ENCODE data around the gene HERC5.
"Not testable (repeated sequence)": the region's sequence is repeated elsewhere in the genome, so short reads cannot be mapped to it uniquely, and the experiment has no call there.

Gene HERC5

DNA sequence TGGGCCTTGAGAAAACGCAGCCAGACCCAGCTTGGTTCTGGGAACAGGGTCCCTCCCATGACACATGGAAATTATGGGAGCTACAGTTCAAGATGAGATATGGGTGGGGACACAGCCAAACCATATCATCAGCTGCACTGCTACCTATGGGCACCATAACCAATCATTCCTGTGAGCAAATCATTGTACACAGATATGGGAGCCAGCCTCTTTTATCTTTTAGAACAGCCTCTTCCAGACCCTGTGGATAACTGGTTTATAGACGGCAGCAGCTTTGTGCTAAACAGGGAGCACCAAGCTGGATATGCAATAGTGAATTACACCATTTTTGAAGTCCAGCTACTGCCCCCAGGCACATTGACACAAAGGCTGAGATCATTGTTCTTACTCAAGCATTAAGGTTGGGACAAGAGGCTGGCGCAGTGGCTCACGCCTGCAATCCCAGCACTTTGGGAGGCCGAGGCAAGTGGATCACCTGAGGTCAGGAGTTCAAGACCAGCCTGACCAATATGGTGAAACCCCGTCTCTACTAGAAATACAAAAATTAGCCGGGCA is 8.6 kb upstream of the HERC5 start:
- DNase-seq (ENCODE audit: low read depth): not testable (repeated sequence)

DNA sequence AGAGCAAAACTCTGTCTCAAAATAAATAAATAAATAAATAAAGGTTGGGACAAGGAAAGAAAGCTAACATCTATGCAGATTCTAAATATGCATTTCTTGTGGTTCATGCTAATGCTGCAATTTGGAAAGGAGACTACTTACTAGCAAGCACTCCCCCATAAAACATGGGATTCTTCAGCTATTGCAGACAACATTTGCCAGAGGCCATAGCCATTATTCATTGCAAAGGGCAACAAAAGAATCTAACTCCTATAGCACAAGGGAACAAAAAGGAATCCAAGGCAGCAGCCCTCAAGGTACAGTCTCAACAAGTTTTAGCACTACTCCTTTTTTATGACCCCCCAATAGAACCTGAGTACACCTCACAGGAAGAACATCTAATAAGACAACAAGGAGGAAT is 8.0 kb upstream of the HERC5 start:
- no peak for DNase-seq (ENCODE audit: low read depth)

DNA sequence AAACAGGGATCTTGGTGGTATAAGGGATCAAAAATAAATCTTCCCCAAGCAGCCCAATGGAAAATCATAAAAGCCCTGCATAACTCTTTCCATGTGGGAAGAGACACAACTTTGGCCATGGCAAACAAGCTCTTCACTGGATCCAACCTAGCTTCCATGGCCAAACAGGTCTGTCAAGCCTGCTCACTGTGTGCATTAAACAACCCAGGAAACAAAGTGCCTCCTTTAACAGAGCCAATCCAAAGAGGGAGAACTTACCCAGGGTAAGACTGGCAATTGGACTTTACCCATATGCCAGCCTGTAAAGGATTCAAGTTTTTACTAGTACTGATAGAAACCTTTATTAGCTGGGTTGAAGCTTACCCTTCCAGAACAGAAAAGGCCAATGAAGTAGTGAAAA is 7.6 kb upstream of the HERC5 start:
- no peak for DNase-seq (ENCODE audit: low read depth)

DNA sequence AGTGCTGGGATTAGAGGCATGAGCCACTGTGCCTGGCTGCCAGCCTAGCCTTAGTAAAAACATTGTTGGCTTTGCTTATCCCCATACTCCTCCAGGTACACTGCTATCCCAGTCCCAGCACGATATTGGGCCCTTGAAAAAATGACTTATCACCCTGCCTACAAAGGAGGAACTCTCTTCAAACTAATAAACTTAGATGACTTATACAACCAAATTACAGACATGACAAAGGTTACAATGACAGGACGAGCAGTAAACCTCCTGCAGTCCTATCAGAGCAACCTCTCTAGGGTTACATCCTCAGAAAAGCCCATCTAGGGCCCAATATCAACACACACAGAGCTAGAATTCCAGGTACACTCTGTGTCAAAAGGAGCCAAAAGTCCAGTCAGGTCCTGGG is 5.7 kb upstream of the HERC5 start:
- no peak for DNase-seq (ENCODE audit: low read depth)

DNA sequence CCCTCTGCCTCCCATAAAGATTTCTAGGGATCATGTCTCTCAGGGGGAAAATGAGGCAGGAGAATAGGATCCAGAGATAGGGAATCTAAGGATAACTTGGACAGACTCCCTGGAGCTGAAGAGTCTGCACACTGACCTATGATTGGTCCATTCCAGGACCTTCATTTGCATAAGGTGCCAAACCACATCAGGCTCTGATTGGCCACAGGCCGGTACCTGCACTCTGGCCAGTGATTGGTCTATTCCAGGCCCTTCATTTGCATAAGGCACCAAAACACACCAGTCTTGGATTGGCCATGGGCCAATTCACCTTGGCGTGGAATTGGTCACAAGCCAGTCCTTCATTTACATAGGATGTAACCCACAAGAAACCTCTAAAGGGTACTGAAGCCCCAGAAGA is 4.0 kb upstream of the HERC5 start:
- DNase-seq (ENCODE audit: low read depth): no peak

DNA sequence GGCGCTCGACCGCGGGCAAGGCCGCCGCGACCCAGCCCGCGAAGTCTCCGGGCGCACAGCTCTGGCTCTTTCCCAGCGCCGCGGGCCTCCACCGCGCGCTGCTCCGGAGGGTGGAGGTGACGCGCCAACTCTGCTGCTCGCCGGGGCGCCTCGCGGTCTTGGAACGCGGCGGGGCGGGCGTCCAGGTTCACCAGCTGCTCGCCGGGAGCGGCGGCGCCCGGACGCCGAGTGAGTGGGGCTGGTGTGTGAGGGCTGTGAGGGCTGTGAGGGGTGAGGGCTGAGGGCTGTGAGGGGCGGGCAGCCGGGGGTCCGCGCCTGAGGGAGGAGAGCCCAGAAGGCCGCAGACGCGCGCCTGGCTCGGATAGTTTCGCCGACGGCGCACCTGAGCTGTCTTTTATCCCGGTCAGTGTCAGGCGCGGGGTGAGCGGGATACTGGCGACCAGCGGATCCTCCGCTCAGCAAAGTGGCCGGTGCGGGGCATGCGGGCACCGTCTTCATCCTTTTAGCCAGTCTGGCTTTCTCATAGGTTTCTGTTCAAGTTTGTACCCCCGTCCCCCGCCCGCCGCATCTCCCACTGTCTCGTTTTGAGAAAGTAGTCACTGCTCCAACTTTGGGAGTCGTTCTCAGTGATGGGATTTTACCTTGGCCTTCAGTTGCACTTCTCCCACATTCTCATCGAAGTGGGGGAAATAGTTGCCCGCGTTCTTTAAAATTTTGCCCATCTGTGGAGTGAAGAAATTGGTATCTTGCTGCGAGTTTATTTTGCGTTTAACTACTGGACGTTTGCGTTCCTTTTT is 586 bp downstream of the HERC5 start:
- no peak for DNase-seq (ENCODE audit: low read depth)

DNA sequence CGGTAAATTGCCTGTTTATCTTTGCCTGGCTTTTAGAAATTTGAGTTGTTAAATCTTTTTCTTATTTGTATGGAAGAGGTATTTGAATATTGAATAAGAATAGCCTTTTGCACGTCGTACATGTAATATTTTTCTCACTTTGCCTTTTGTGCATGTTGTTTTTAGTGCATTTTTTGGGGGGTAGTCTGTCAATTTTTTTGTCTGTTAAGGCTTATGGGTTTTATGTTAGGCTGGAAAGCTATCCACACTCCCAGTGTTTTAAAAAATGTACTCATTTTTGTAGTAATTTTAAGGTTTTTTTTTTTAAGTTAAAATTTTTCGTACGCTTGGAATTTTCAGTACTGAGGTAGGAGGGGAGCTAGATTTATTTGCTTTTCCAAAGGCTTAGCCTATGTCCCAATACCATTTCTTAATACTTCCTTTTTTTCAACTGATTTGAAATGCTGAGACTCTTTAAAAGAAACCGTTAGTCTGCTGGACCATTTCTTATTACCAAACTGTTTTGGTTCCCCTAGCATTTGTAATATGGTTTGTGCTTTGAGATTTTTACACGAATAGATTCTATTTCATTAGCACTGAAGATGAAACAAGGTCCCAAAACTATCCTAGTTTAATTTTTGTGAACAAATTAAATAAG is 1.3 kb downstream of the HERC5 start:
- no peak for DNase-seq (ENCODE audit: low read depth)

DNA sequence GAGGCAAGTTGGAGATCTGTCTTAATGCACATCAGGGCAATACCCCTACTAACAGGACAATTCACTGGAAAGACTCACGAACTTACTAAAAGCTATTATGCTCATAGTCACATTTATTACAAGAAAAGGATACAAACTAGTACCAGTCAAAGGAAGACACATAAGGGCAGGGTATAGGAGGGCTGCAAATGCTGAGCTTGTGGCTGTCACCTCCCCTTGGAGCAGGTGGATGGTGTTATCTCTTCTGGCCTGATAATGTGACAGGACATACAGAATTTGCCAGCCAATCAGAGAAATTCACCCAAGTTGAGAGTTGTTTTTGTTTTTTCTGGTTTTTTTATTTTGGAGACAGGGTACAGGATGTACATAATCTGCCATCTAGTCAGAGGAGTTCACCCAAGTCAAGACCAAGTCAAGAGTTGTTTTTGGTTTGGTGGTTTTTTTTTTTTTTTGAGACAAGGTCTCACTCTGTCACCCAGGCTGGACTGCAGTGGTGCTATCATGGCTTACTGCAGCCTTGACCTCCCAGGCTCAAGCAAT is 8.8 kb downstream of the HERC5 start:
- no peak for DNase-seq (ENCODE audit: low read depth)

DNA sequence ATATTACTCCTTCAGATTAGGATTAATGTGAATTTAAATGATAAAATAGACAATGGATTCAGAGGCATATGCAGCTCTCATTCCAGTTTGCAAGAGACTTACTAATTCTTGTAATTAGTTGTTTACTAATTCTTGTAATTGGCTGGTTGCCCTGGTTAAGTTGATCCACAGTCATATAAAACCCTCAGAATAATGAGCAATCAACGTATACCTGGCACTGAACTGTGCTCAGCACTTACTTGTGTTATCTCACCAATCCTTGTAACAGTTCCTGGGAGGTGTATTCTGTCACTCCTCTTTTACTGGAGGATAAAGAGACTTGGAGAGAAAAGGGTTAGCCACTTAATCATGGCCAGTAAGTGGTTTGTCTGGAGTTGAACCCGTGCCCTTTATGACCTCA is 10.5 kb downstream of the HERC5 start:
- no peak for DNase-seq (ENCODE audit: low read depth)

DNA sequence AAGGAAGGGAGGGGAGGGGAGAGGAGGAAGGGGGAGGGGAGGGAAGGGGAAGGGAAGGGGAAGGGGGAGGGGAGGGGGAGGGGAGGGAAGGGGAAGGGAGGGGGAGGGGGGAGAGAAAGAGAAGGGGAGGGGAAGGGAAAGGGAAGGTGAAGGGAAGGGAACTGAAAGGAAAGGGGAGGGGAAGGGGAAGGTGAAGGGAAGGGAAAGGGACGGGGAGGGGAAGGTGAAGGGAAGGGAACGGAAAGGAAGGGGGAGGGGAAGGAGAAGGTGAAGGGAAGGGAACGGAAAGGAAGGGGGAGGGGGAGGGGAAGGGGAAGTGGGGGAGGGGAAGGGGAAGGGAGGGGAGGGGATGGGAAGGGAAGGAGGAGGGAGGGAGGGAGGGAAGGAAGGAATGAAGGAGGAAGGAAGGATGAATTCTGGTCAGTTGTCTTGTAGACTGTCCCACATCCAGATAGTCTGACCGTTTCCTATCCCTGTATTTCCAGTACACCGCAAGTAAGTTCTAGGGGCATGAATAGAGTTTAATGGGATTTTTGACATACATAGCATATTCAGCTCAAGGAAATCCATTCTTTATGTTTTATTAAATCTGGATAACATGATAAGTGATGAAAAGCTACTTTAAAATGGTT is 20.4 kb downstream of the HERC5 start:
- no peak for DNase-seq (ENCODE audit: low read depth)

DNA sequence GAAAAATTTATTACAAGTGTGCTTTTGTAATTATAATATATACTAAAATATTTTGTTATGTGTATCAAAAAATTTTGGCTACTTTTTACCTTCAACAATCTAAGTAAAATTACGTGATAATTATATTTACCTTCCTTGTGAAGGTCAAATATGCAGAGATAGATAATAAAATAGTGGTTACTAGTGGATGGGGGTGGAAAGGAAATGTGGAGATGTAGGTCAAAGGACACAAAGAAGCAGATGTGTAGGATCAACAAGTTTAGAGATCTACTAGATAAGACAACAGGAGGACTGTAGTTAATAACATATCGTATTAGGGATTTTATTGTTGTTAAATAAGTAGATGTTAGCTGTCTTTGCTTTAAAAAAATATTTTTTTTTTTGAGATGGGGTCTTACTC is 21.3 kb downstream of the HERC5 start:
- DNase-seq (ENCODE audit: low read depth): no peak

DNA sequence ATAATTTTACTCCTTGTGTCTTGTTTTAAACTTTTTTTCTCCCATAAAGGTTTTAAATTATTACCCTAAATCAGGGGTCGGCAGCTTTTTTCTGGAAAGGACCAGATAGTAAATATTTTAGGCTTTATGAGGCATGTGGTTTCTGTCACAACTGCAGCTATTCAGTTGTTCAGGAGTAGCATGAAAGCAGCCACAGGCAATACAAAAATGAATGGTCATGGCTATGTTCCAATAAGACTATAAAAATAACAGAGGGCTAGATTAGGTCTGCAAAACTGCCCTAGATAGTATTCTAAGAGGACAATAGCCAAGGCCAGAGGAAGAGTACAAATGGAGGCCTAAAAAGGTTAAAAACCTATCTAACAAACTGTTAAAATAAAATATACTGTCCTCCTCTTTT is 24.6 kb downstream of the HERC5 start:
- no peak for DNase-seq (ENCODE audit: low read depth)

DNA sequence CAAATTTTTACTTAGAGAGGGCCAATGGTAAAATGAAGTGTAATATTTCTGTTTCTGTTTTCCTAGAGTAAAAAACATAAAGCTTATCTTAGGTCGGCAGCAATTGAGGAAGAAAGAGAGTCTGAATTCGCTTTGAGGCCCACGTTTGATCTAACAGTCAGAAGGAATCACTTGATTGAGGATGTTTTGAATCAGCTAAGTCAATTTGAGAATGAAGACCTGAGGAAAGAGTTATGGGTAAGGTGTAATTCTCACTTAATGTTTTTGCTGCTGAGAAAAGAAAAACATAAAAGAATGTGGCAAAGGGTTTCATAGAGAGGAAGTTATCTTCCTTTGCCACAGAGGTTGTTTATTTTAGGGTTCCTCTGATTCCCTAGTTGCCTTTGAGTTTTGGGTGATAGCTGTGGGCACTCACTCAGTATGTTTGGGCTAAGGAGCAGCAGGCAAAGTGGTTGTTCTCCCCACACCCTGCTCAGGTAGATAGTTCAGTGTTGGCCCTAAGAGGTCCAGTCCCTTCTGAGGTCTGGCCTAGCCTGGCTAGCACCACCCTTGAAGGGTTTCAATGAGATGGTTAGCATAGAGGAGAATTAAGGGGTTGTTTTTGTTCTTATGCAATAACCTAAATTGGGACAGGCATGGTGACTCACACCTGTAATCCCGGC is 32.3 kb downstream of the HERC5 start:
- no peak for DNase-seq (ENCODE audit: low read depth)

DNA sequence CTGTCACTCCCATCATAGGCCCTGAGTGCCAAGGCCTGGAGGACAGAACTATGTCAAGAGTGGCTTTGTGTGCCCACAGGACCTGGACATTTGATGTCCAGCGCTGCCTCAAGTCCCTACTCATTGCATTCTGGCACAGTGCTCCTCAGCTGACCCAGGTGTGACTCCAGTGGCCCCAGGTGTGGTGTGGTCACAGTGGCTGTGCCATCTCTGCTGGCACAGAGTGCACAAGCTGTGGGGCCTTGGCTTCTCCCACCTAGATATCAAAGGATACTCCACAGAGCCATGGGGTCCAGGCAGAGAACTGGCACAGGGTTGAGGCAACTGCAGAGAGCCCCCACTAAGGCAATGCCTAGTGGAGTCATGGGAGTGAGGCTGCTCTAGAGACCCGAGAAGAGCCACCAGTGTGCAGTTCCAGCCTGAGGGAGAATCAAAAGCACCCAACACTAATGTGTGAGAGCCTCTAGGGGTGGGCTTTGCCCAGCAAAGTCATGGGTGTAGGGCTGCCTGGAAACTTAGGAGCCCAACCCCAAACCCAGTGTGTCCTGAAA is 41.0 kb downstream of the HERC5 start:
- no peak for DNase-seq (ENCODE audit: low read depth)

DNA sequence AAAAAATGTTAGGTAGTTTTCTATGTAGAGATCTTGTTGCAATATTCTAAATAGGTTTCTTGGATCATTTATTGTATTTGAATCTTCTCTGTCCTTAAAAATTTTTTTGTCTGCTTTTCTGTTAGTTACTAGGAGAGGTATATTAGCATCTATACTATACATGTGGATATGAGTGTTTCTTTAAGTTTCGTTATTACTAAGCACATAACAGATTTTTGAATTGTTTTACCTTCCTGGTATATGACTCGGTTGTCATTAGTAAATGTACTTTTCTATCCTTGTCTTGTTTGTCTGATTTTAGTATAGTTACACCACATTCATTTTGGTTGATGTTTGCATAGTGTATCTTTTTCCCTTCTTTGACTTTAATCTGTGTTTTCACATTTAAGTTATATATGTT is 46.4 kb downstream of the HERC5 start:
- no peak for DNase-seq (ENCODE audit: low read depth)

DNA sequence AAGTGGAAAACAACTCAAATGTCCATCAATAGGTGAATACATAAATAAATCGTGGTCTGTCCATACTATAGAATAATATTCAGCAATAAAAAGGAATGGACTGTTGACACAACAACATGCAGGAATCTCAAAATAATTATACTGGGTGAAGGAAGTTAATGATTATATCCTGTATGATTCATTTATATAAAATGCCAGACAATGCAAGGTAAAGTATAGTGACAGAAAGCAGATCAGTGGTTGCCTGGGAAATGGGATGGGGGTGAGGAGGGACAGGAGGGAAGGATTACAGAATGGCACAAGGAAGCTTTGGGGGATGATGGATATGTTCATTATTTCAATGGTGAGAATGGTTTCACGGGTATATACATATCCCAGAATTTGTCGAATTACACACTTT is 54.3 kb downstream of the HERC5 start:
- no peak for DNase-seq (ENCODE audit: low read depth)

DNA sequence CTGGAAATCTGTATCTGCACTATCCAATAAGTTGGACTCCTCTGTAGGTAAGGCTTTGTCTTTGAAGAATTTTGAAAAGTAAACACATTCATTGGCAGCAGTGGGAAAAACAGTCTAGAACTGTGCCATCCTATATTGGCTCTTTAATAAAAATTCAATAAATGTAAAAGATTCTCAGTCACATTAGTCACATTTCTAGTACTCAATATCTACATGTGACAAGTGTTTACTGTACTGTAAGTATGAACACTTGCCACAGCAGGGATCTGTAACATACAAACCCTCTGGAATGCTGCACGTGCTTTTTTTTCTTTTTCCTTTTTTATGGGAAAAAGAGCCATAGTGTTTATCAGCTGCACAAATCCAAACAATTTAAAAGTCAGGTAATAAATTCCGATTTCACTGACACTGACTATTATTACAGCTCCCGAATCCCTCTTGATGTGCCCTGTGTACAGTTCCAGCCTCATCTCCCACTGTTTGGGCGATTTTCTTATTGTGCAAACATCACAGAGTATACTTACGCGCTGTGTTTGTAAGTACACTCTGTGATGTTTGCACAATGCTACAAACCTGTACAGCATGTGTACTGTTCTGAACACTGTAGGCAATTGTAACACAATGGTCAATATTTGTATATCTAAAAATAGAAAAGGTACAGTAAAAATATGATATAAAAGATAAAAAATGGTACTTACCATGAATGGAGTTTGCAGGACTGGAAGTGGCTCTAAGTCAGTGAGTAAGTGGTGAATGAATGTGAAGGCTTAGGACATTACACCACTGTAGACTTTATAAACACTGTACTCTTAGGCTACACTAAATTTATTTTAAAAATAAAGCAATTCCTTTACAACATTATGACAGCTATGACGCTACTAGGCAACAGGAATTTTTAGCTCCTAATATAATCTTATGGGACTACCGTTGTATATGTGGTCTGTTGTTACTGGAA is 57.9 kb downstream of the HERC5 start:
- no peak for DNase-seq (ENCODE audit: low read depth)

DNA sequence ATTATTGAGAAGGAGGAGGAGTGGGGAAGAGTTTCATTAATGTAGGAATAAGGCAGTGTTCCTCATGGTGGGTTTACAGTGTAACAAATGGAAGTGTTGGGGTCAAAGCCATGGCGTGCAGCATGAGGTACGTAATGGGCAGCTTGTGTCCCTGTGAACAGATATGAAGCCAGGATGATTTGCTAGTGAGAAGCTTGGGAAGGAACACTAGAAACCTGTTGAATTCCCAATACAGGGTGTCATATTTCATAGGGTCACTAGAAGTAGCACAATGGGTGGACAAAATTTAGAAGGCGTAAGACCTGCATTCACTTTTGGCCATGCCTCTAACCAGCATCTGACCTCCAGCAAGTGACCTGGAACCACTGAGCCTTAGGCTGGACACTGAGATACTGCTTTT is 59.8 kb downstream of the HERC5 start:
- no peak for DNase-seq (ENCODE audit: low read depth)

DNA sequence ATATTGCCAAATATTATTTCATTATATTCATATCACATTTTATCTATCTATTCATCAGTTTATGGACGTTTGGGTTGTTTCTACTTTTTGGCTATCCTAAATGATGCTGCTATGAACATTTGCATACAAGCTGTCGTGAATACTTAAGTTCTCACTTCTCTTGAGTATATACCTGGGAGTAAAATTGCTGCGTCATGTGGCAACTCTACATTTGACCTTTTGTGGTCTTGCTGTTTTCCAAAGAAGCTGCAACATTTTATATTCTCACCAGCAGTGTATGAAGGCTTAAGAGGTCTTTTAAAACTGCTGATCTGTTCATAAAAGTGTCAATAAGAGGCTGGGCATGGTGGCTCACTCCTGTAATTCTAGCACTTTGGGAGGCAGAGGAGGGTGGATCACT is 60.9 kb downstream of the HERC5 start:
- no peak for DNase-seq (ENCODE audit: low read depth)

DNA sequence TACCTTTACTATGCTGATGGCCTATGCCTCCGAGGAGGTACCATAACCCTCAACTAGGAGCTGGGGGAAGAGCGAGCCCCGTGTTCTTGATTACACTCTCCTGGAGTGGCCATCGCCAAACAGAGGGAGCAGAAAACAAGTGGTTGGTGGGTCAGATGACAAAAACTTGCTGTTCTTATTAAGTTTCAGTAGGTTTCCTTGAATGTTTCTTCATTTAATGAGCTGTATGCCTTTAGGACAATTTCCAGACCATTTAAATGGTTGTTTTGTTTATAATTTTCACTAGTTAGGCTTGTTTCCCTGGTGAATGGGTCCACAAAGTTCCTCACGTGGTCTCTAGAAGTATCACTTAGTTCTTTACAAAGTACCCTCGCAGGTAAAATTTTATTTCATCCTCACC is 62.0 kb downstream of the HERC5 start:
- no peak for DNase-seq (ENCODE audit: low read depth)

All from fibroblast of gingiva (primary cell).